ENCODE results near the gene HOXA13. TPM values are rescaled to one million over a fixed set of nuclear protein-coding genes. Genes with fewer than 3 reads are reported as not detected.

The HOXA13 gene
- total RNA-seq, 4 donors from 2014 or later: not detected

DNA sequence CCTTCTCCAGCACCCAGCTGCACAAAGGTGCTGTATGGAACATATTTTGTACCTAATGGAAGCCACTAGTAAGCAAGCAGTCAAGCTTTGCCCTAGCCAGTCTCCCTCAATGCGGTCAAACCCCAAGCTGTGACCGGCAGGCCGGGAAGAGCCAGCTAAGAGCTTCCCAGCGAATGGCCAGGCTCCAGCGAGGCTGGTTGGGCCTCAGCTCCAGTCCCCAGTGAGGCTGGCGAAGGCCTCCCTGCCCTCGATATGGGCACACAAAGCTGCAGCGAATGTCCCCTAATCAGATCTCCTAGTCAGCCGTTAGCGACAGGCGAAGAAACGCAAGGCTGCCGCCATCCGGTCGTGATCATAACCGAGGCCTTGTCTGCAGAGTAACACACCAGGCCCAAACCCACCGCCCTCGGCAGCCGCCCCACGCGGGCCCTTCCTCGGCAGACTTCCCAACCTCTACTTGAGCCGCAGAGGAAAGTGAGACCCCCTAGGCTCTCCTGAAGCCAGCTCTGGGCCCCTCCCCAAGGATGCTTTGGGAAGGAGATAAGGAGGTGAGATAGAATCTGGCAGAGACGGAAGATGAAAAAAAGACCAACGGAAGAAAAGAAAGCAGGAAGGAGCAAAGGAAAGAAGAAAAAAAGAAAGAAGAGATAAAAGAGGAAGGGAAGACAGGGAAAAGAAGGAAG lies 31.5 kb downstream of the HOXA13 start:
- Histone ChIP-seq H3K27me3 (peaks cover 0 to 18% of the 10 kb centered on the region in 2 donors), H3K4me1 (peaks cover 0 to 15% (median 7%) of the 10 kb centered on the region in 4 donors), H3K36me3 (no peaks in the 10 kb centered on the region), H3K9me3 (peaks cover 0 to 13% (median 0%) of the 10 kb centered on the region in 4 donors), H3K27ac (peak overlapping the region; percentile 51 to 89 (median 77)), H3K4me3 (peak overlapping the region in 3 of 4 donors; percentile 33 to 81 (median 57))
- TF ChIP-seq CTCF (IDR thresholded peaks at IDR 0.05): no peak
- TF ChIP-seq POLR2A (IDR thresholded peaks at IDR 0.05): peak in 1 of 2 donors; percentile 14
- DNase-seq: peak in 2 of 3 donors; percentile 82

DNA sequence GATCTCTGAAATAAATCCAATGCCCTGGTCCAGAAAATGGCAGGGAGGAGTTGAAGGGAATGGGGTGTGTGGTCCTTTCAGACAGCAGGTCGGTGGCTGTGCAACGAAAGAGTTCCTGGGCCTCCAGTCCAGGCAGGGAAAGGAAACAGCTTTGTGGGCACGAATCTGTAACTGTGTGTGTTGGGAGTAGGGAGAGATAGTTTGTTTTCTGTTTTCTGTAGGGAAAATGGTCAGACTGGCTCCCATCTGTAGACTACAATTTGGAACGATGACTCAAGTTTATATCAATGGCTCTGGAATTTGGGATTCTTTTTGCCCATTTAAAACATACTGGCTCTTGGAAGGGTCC lies 32.0 kb downstream of the HOXA13 start:
- H3K27ac ChIP-seq: peak overlapping the region; percentile 51 to 89 (median 77)
- H3K27me3 ChIP-seq: peaks cover 0 to 18% of the 10 kb centered on the region in 2 donors
- no peaks in the 10 kb centered on the region for H3K36me3 ChIP-seq
- TF ChIP-seq CTCF (IDR thresholded peaks at IDR 0.05) (no peak), POLR2A (IDR thresholded peaks at IDR 0.05) (no peak)
- peak in 1 of 3 donors; percentile 45 for DNase-seq
- H3K4me3 ChIP-seq: peak overlapping the region in 2 of 4 donors; percentile 57 to 81
- peaks cover 0 to 13% (median 0%) of the 10 kb centered on the region in 4 donors for H3K9me3 ChIP-seq
- peaks cover 0 to 10% (median 5%) of the 10 kb centered on the region in 4 donors for H3K4me1 ChIP-seq

- Histone ChIP-seq H3K4me3 (peak overlapping the region; percentile 9 to 81 (median 58)), H3K27ac (peak overlapping the region; percentile 57 to 89 (median 77)), H3K36me3 (no peaks in the 10 kb centered on the region), H3K9me3 (peaks cover 0 to 13% (median 0%) of the 10 kb centered on the region in 4 donors), H3K4me1 (peaks cover 0 to 15% (median 4%) of the 10 kb centered on the region in 4 donors), H3K27me3 (peaks cover 0 to 18% of the 10 kb centered on the region in 2 donors)
- DNase-seq: peak in 1 of 3 donors; percentile 69
- no peak for TF ChIP-seq CTCF (IDR thresholded peaks at IDR 0.05)
Measured at GRCh38 chr7:27166531-27167505, 33.1 kb downstream of the HOXA13 start.

GRCh38 chr7:27165996-27166530 lies 33.8 kb downstream of the HOXA13 start:
- H3K27me3 ChIP-seq: peaks cover 0 to 18% of the 10 kb centered on the region in 2 donors
- peak overlapping the region; percentile 57 to 89 (median 77) for H3K27ac ChIP-seq
- H3K4me3 ChIP-seq: peak overlapping the region; percentile 9 to 81 (median 58)
- no peaks in the 10 kb centered on the region for H3K36me3 ChIP-seq
- peak in 1 of 3 donors; percentile 70 for DNase-seq
- H3K9me3 ChIP-seq: peaks cover 0 to 13% (median 0%) of the 10 kb centered on the region in 4 donors
- TF ChIP-seq CTCF (IDR thresholded peaks at IDR 0.05): no peak
- TF ChIP-seq POLR2A (IDR thresholded peaks at IDR 0.05): no peak
- peaks cover 0 to 23% (median 6%) of the 10 kb centered on the region in 4 donors for H3K4me1 ChIP-seq

Measured in Peyer's patch (tissue), 4 donors.